ENCODE measurements around the gene PGRMC1. TPM values are rescaled to one million over a fixed set of nuclear protein-coding genes. Genes with fewer than 3 reads are reported as not detected.
"Not testable (repeated sequence)": the region's sequence is repeated elsewhere in the genome, so short reads cannot be mapped to it uniquely, and the experiment has no call there.

The PGRMC1 gene
- 10 to 100 TPM; 26.3 to 27.0 TPM for total RNA-seq

GRCh38 chrX:119235872-119236622 lies at the start of gene PGRMC1:
TSS of gene PGRMC1 (plus strand) at chrX:119236285. CDS start at chrX:119236364, 79 bp downstream.
- Mint-ChIP-seq H3K9me3 (no peaks in the 10 kb centered on the region), H3K4me1 (ENCODE audit: low read depth) (peaks cover 30% of the 10 kb centered on the region), H3K27ac (peak within 1 kb of the TSS; percentile 71), H3K27me3 (ENCODE audit: low read depth) (no peaks in the 10 kb centered on the region), H3K4me3 (peak within 1 kb of the TSS; percentile 86), H3K36me3 (ENCODE audit: low read depth) (peaks cover 2% of the 10 kb centered on the region)
- intact Hi-C loops (cut with micrococcal nuclease): loop anchor here (1.0 to 10.0 kb wide), 8 partner anchors 31 to 1319 kb away; partner anchors contain the start of genes NDUFA1, RNF113A, SLC25A5 and UBE2A
- DNase-seq: peak; percentile 81
- CTCF ChIA-PET: interaction anchor here (0.6 kb wide), 1 partner anchor 251 kb away, joined by 4 read pairs; no protein-coding TSS in a partner anchor

- H3K4me3 Mint-ChIP-seq: no peak overlapping the region
- no peaks in the 10 kb centered on the region for H3K27me3 Mint-ChIP-seq (ENCODE audit: low read depth)
Observed at GRCh38 chrX:119186763-119187162, 49.3 kb upstream of the PGRMC1 start.

GRCh38 chrX:119187298-119187697 lies 48.8 kb upstream of the PGRMC1 start:
- H3K27me3 Mint-ChIP-seq (ENCODE audit: low read depth): no peaks in the 10 kb centered on the region
- no peak overlapping the region for H3K4me3 Mint-ChIP-seq
- CTCF ChIA-PET: no interaction called here
- intact Hi-C loops (cut with micrococcal nuclease): loop anchor here (5.0 kb wide), 1 partner anchor 70 kb away; no protein-coding TSS in a partner anchor
- H3K27ac Mint-ChIP-seq: no peak overlapping the region
- no peaks in the 10 kb centered on the region for H3K36me3 Mint-ChIP-seq (ENCODE audit: low read depth)
- no peaks in the 10 kb centered on the region for H3K4me1 Mint-ChIP-seq (ENCODE audit: low read depth)
- DNase-seq: no peak
- no peaks in the 10 kb centered on the region for H3K9me3 Mint-ChIP-seq

More at GRCh38 chrX:119186763-119187162, 49.3 kb upstream of the PGRMC1 start:
- Mint-ChIP-seq H3K27ac (no peak overlapping the region), H3K9me3 (no peaks in the 10 kb centered on the region), H3K4me1 (ENCODE audit: low read depth) (no peaks in the 10 kb centered on the region), H3K36me3 (ENCODE audit: low read depth) (no peaks in the 10 kb centered on the region)
- intact Hi-C loops (cut with micrococcal nuclease): loop anchor here (5.0 kb wide), 1 partner anchor 69 kb away; no protein-coding TSS in a partner anchor
- DNase-seq: no peak
- CTCF ChIA-PET: no interaction called here

- Mint-ChIP-seq H3K4me3 (no peak overlapping the region), H3K27ac (no peak overlapping the region), H3K36me3 (ENCODE audit: low read depth) (no peaks in the 10 kb centered on the region), H3K9me3 (no peaks in the 10 kb centered on the region), H3K27me3 (ENCODE audit: low read depth) (no peaks in the 10 kb centered on the region), H3K4me1 (ENCODE audit: low read depth) (no peaks in the 10 kb centered on the region)
- CTCF ChIA-PET: interaction anchor here (0.5 kb wide), 1 partner anchor 320 kb away, joined by 3 read pairs; no protein-coding TSS in a partner anchor
- no peak for DNase-seq
- intact Hi-C loops (cut with micrococcal nuclease): loop anchor here (5.0 kb wide), 1 partner anchor 72 kb away; no protein-coding TSS in a partner anchor
Observed at GRCh38 chrX:119189115-119189514, 47.0 kb upstream of the PGRMC1 start.

- CTCF ChIA-PET: interaction anchor here (0.5 kb wide), 1 partner anchor 321 kb away, joined by 3 read pairs; no protein-coding TSS in a partner anchor
- Mint-ChIP-seq H3K9me3 (no peaks in the 10 kb centered on the region), H3K27ac (no peak overlapping the region), H3K4me3 (no peak overlapping the region), H3K27me3 (ENCODE audit: low read depth) (no peaks in the 10 kb centered on the region), H3K4me1 (ENCODE audit: low read depth) (no peaks in the 10 kb centered on the region), H3K36me3 (ENCODE audit: low read depth) (no peaks in the 10 kb centered on the region)
- no peak for DNase-seq
- intact Hi-C loops (cut with micrococcal nuclease): loop anchor here (5.0 kb wide), 1 partner anchor 72 kb away; no protein-coding TSS in a partner anchor
Observed at GRCh38 chrX:119189595-119189994, 46.5 kb upstream of the PGRMC1 start.

GRCh38 chrX:119190091-119190681 lies 45.9 kb upstream of the PGRMC1 start:
- Mint-ChIP-seq H3K36me3 (ENCODE audit: low read depth) (no peaks in the 10 kb centered on the region), H3K4me1 (ENCODE audit: low read depth) (no peaks in the 10 kb centered on the region), H3K4me3 (no peak overlapping the region), H3K27me3 (ENCODE audit: low read depth) (no peaks in the 10 kb centered on the region), H3K9me3 (no peaks in the 10 kb centered on the region), H3K27ac (no peak overlapping the region)
- CTCF ChIA-PET: no interaction called here
- no peak for DNase-seq
- intact Hi-C loops (cut with micrococcal nuclease): no loop called here

- no peak for DNase-seq
- Mint-ChIP-seq H3K27ac (no peak overlapping the region), H3K9me3 (no peaks in the 10 kb centered on the region), H3K4me1 (ENCODE audit: low read depth) (no peaks in the 10 kb centered on the region), H3K27me3 (ENCODE audit: low read depth) (no peaks in the 10 kb centered on the region), H3K36me3 (ENCODE audit: low read depth) (no peaks in the 10 kb centered on the region), H3K4me3 (no peak overlapping the region)
- intact Hi-C loops (cut with micrococcal nuclease): no loop called here
- CTCF ChIA-PET: no interaction called here
Observed at GRCh38 chrX:119190831-119191230, 45.3 kb upstream of the PGRMC1 start.

- Mint-ChIP-seq H3K27me3 (ENCODE audit: low read depth) (no peaks in the 10 kb centered on the region), H3K36me3 (ENCODE audit: low read depth) (no peaks in the 10 kb centered on the region), H3K4me1 (ENCODE audit: low read depth) (no peaks in the 10 kb centered on the region), H3K4me3 (no peak overlapping the region), H3K9me3 (no peaks in the 10 kb centered on the region), H3K27ac (no peak overlapping the region)
- CTCF ChIA-PET: interaction anchor here (1.2 kb wide), 1 partner anchor 74 kb away, joined by 3 read pairs; no protein-coding TSS in a partner anchor
- intact Hi-C loops (cut with micrococcal nuclease): no loop called here
- DNase-seq: no peak
Observed at GRCh38 chrX:119194621-119195020, 41.5 kb upstream of the PGRMC1 start.

- Mint-ChIP-seq H3K27me3 (ENCODE audit: low read depth) (no peaks in the 10 kb centered on the region), H3K4me1 (ENCODE audit: low read depth) (no peaks in the 10 kb centered on the region), H3K9me3 (no peaks in the 10 kb centered on the region), H3K4me3 (no peak overlapping the region), H3K27ac (no peak overlapping the region), H3K36me3 (ENCODE audit: low read depth) (no peaks in the 10 kb centered on the region)
- DNase-seq: no peak
- CTCF ChIA-PET: no interaction called here
- intact Hi-C loops (cut with micrococcal nuclease): no loop called here
Observed at GRCh38 chrX:119201570-119201969, 34.5 kb upstream of the PGRMC1 start.

- Mint-ChIP-seq H3K4me3 (no peak overlapping the region), H3K4me1 (ENCODE audit: low read depth) (no peaks in the 10 kb centered on the region), H3K27ac (no peak overlapping the region), H3K9me3 (no peaks in the 10 kb centered on the region), H3K27me3 (ENCODE audit: low read depth) (no peaks in the 10 kb centered on the region), H3K36me3 (ENCODE audit: low read depth) (no peaks in the 10 kb centered on the region)
- no peak for DNase-seq
- intact Hi-C loops (cut with micrococcal nuclease): no loop called here
- CTCF ChIA-PET: no interaction called here
Observed at GRCh38 chrX:119206203-119206602, 29.9 kb upstream of the PGRMC1 start.

- H3K4me3 Mint-ChIP-seq; H3K27me3 Mint-ChIP-seq (ENCODE audit: low read depth): not testable (repeated sequence)
Observed at GRCh38 chrX:119207483-119207882, 28.6 kb upstream of the PGRMC1 start.

GRCh38 chrX:119208401-119209057 lies 27.6 kb upstream of the PGRMC1 start:
- H3K27ac Mint-ChIP-seq: no peak overlapping the region
- no peak overlapping the region for H3K4me3 Mint-ChIP-seq
- intact Hi-C loops (cut with micrococcal nuclease): no loop called here
- no peaks in the 10 kb centered on the region for H3K9me3 Mint-ChIP-seq
- CTCF ChIA-PET: no interaction called here
- no peak for DNase-seq
- H3K27me3 Mint-ChIP-seq (ENCODE audit: low read depth): no peaks in the 10 kb centered on the region
- no peaks in the 10 kb centered on the region for H3K36me3 Mint-ChIP-seq (ENCODE audit: low read depth)
- no peaks in the 10 kb centered on the region for H3K4me1 Mint-ChIP-seq (ENCODE audit: low read depth)

More at GRCh38 chrX:119207483-119207882, 28.6 kb upstream of the PGRMC1 start:
- H3K9me3 Mint-ChIP-seq; H3K36me3 Mint-ChIP-seq (ENCODE audit: low read depth); CTCF ChIA-PET; intact Hi-C loops (cut with micrococcal nuclease); DNase-seq; H3K4me1 Mint-ChIP-seq (ENCODE audit: low read depth); H3K27ac Mint-ChIP-seq: not testable (repeated sequence)
